Keratinocyte (primary cell): Measurements from ENCODE around the gene ANKRD33.

Experiments used
- CTCF ChIP-seq, 3 experiments: IDR thresholded peaks in 1 of 3; conservative IDR thresholded peaks in 1 of 3; optimal IDR thresholded peaks in 1 of 3; 2 replicates in 2 of 3; 3 replicates in 1 of 3; pipeline versions ENCODE3 to v1.5.1; 2011; ENCODE audit warnings: low read length in 3 of 3, mild to moderate bottlenecking in 3 of 3, moderate library complexity in 2 of 3, control low read depth in 1 of 3, inconsistent platforms in 1 of 3; ENCODE audit not compliant: insufficient read depth in 2 of 3; ENCODE audit errors: extremely low read depth in 1 of 3
- EZH2 ChIP-seq: IDR thresholded peaks from one replicate; pipeline ENCODE4 v1.6.1; 2012; ENCODE audit warnings: inconsistent platforms, mild to moderate bottlenecking, low read length, moderate library complexity

- TF ChIP-seq CTCF (optimal IDR thresholded peaks at IDR 0.05 in 1 of 3, IDR thresholded peaks at IDR 0.05 in 1 of 3, conservative IDR thresholded peaks at IDR 0.05 in 1 of 3; ENCODE audit: extremely low read depth in 1 of 3, insufficient read depth in 2 of 3, low read length in 3 of 3) (no peak), EZH2 (no peak)
Measured at GRCh38 chr12:51862947-51863346, 25.0 kb upstream of the ANKRD33 start.
